ENCODE measurements around the gene COQ8B.

COQ8B gene

DNA sequence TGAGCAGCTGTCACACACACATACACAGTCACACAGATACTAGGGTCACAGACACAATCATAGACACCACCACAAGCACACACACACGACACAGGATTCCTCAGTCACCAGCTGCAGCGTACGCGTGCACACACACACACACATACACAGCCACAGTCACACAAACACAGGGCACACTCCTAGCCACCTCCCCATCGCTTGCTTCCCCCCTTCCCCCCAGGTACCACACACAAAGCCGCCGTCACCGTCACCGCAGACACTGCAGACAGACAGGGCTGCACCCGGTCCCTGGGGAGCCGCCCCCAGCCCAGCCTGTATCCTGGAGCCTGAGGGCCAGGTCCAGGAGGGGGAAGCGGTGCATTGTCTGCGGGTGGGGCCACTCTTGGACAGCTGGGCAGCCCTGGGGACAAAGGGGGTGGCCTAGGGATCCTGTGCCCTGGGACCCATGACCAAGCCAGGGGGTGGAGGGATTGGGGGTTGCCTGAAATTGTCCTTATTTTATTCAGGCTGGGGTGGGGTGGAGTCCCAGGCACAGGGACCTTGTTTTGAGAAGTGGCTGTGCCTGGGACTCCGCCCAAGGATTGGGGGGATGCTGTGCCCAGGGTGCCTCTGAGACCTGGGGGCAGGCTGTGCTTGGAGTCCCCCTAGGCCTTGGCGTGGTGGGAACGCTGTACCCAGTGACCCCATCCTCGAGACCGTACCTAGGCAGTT, 27.2 kb downstream of the COQ8B start:
- no peaks in the 10 kb centered on the region for H3K27me3 ChIP-seq
- no peak overlapping the region for H3K27ac ChIP-seq
- H3K4me1 ChIP-seq (ENCODE audit: control insufficient read depth in 1 of 2, insufficient read depth in 1 of 2, low read depth in 1 of 2, low read length in 1 of 2): peaks cover 5 to 19% of the 10 kb centered on the region in 2 experiments
- peaks cover 42% of the 10 kb centered on the region for H3K36me3 ChIP-seq
- peak overlapping the region; percentile 78 to 86 for H3K4me3 ChIP-seq (ENCODE audit: low read depth in 1 of 2, low read length in 1 of 2)
- TF ChIP-seq, protein P1, sequence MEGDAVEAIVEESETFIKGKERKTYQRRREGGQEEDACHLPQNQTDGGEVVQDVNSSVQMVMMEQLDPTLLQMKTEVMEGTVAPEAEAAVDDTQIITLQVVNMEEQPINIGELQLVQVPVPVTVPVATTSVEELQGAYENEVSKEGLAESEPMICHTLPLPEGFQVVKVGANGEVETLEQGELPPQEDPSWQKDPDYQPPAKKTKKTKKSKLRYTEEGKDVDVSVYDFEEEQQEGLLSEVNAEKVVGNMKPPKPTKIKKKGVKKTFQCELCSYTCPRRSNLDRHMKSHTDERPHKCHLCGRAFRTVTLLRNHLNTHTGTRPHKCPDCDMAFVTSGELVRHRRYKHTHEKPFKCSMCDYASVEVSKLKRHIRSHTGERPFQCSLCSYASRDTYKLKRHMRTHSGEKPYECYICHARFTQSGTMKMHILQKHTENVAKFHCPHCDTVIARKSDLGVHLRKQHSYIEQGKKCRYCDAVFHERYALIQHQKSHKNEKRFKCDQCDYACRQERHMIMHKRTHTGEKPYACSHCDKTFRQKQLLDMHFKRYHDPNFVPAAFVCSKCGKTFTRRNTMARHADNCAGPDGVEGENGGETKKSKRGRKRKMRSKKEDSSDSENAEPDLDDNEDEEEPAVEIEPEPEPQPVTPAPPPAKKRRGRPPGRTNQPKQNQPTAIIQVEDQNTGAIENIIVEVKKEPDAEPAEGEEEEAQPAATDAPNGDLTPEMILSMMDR (IDR thresholded peaks at IDR 0.05): no peak
- H3K9me3 ChIP-seq: no peaks in the 10 kb centered on the region

DNA sequence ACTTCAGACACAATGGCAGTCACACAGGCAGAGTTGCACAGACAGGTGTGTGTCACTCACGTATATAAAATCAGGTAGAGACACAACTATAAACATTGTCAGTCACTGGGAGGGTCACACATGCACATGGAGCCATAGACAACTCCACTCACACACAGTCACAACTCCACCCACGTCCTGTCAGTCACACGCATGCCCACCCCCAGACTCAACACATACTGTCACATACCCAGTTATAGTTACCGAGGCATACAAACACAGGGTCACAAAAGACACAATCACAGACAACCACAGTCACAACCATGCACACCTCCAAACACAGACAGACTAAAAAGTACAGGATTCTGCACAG, 27.7 kb downstream of the COQ8B start:
- Histone ChIP-seq H3K4me1 (ENCODE audit: control insufficient read depth in 1 of 2, insufficient read depth in 1 of 2, low read depth in 1 of 2, low read length in 1 of 2) (peaks cover 5 to 19% of the 10 kb centered on the region in 2 experiments), H3K27me3 (no peaks in the 10 kb centered on the region), H3K4me3 (ENCODE audit: low read depth in 1 of 2, low read length in 1 of 2) (no peak overlapping the region), H3K9me3 (no peaks in the 10 kb centered on the region), H3K27ac (no peak overlapping the region), H3K36me3 (peaks cover 37% of the 10 kb centered on the region)
- TF ChIP-seq, protein P1 (IDR thresholded peaks at IDR 0.05): no peak

DNA sequence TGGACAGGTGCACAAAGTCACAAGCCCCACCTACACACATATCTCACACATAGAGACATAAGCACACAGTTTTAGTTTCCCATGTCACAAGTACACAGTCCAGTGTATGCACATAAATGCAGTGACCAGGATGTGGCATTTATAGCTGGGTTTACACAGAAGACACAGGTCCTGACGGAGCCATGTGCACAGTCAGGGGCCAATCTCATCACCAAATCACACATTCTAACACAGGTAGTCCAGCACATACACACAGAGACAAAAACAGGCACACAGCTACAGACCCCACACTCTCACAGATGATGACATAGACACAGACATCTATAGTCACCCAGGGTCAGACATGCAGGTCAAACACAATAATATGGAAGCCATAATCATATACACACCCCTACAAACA, 28.4 kb downstream of the COQ8B start:
- TF ChIP-seq, protein P1 (IDR thresholded peaks at IDR 0.05): no peak
- Histone ChIP-seq H3K27me3 (no peaks in the 10 kb centered on the region), H3K4me3 (ENCODE audit: low read depth in 1 of 2, low read length in 1 of 2) (no peak overlapping the region), H3K4me1 (ENCODE audit: control insufficient read depth in 1 of 2, insufficient read depth in 1 of 2, low read depth in 1 of 2, low read length in 1 of 2) (peaks cover 5 to 19% of the 10 kb centered on the region in 2 experiments), H3K36me3 (peaks cover 31% of the 10 kb centered on the region), H3K9me3 (no peaks in the 10 kb centered on the region), H3K27ac (no peak overlapping the region)

DNA sequence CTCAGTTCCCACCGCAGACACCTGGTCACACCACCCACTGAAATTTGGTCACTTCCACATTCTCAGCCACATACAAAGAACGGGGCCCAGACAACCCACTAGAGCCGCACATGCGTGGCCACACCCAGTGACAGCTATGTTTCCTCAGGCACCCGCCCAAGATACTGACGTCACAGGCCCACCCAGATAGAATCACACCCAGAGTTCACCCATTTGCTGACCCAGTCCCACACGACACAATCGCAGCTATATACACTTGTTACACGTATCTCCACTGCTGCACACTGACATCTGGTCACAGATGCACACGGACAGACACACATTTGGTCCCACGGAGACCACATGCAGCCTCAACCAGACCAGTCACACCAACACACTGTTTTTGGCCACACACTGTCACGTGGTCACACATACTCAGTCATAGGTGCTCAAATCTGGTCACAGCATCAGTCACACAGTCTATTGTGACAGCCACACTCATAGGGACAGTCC, 29.1 kb downstream of the COQ8B start:
- Histone ChIP-seq H3K27ac (no peak overlapping the region), H3K4me3 (ENCODE audit: low read depth in 1 of 2, low read length in 1 of 2) (no peak overlapping the region), H3K4me1 (ENCODE audit: control insufficient read depth in 1 of 2, insufficient read depth in 1 of 2, low read depth in 1 of 2, low read length in 1 of 2) (peaks cover 5 to 19% of the 10 kb centered on the region in 2 experiments), H3K36me3 (peaks cover 25% of the 10 kb centered on the region), H3K9me3 (no peaks in the 10 kb centered on the region), H3K27me3 (no peaks in the 10 kb centered on the region)
- TF ChIP-seq, protein P1 (IDR thresholded peaks at IDR 0.05): no peak

DNA sequence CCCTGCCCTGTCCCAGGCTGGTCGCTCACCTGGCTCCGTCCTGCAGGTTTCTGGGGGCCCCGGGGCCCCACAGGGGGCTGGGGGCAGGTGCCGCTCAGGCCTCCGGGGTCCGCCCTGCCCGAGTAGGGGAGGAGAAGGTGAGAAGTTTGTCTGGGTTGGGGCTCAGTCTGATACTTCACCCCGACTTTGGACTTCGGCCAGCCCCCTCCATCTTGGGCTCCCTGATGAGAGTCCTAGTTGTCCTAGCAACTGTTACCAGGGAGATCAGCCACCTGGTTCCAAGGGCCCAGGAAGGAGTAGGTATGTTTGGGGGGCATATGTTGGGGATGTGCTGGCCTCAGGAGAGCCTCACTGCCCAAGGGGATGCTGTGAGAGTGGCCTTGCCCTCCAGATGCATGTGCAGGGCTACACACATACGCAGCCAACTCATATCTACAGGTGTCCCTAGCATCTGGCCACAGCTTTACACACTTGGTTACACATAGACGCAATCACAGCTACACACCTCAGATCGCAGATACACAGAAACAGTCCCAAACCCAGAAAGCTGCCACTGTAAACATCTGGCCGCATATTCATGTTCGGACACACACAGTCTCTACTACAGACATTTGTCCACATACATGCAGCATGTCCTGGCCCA, 29.7 kb downstream of the COQ8B start:
- Histone ChIP-seq H3K27ac (no peak overlapping the region), H3K36me3 (peaks cover 22% of the 10 kb centered on the region)

More for the DNA sequence above, 29.7 kb downstream of the COQ8B start:
- Histone ChIP-seq H3K4me3 (ENCODE audit: low read depth in 1 of 2, low read length in 1 of 2) (no peak overlapping the region), H3K9me3 (no peaks in the 10 kb centered on the region), H3K4me1 (ENCODE audit: control insufficient read depth in 1 of 2, insufficient read depth in 1 of 2, low read depth in 1 of 2, low read length in 1 of 2) (peaks cover 5 to 19% of the 10 kb centered on the region in 2 experiments), H3K27me3 (no peaks in the 10 kb centered on the region)
- TF ChIP-seq, protein P1 (IDR thresholded peaks at IDR 0.05): no peak

Data from neutrophil (primary cell).